OCI-LY7 (cell line): ENCODE results near the gene DIPK1A. TPM values are rescaled to one million over a fixed set of nuclear protein-coding genes. Genes with fewer than 3 reads are reported as not detected.
"Not testable (repeated sequence)": the region's sequence is repeated elsewhere in the genome, so short reads cannot be mapped to it uniquely, and the experiment has no call there.

Experiments used
- BruUV-seq: library from RNA; stranded (reverse); fragments of 400-500 nt; replicated peaks from 2 replicates; lab custom pipeline; 2021; lab: Mats Ljungman, UMichigan
- CTCF ChIA-PET: fragments of 300-600 bp; sonication (Branson Sonifier 250); formaldehyde crosslinking; loops from one replicate; lab custom pipeline; 2022; ENCODE audit warnings: antibody characterized with exemption; ENCODE audit not compliant: unreplicated experiment; lab: Charles Lee
- POLR2A ChIA-PET: fragments of 300-600 bp; sonication (Branson Sonifier 250); formaldehyde crosslinking; loops from one replicate; lab custom pipeline; 2022; ENCODE audit warnings: antibody characterized with exemption; lab: Charles Lee
- DNase-seq: peaks from one replicate; pipeline ENCODE4 v3.0.0-alpha.2; 2015; ENCODE audit warnings: low spot score
- H2AFZ ChIP-seq: fragments of 200-600 bp; sonication (generic), shearing (Covaris generic); 2 replicates; pipeline ENCODE4 v1.6.1; 2014; ENCODE audit warnings: mild to moderate bottlenecking, antibody characterized with exemption, low read length, moderate library complexity
- H3K27ac ChIP-seq: fragments of 200-600 bp; sonication (generic); 2 replicates; pipeline ENCODE4 v1.5.1; 2014; ENCODE audit warnings: mixed run types, low read depth, mild to moderate bottlenecking, moderate library complexity, low read length, inconsistent platforms; ENCODE audit not compliant: poor library complexity, severe bottlenecking
- H3K36me3 ChIP-seq: fragments of 200-600 bp; sonication (generic); 2 replicates; pipeline ENCODE4 v1.6.1; 2014; ENCODE audit warnings: mild to moderate bottlenecking, antibody characterized with exemption, low read length, moderate library complexity, mixed read lengths; ENCODE audit not compliant: insufficient read depth
- H3K4me1 ChIP-seq: fragments of 200-600 bp; sonication (generic); 2 replicates; pipeline ENCODE4 v1.5.1; 2014; ENCODE audit warnings: mild to moderate bottlenecking, low read length; ENCODE audit not compliant: insufficient read depth, poor library complexity, severe bottlenecking
- H3K4me2 ChIP-seq: fragments of 200-600 bp; sonication (generic); 2 replicates; pipeline ENCODE4 v1.6.1; 2014; ENCODE audit warnings: mild to moderate bottlenecking, low read length
- H3K4me3 ChIP-seq: fragments of 200-600 bp; sonication (generic); 2 replicates; pipeline ENCODE4 v1.5.1; 2014; ENCODE audit warnings: mild to moderate bottlenecking, low read depth, low read length; ENCODE audit not compliant: poor library complexity, severe bottlenecking
- H3K79me2 ChIP-seq: fragments of 200-600 bp; sonication (generic); 2 replicates; pipeline ENCODE4 v1.6.1; 2016; ENCODE audit warnings: low read depth, mild to moderate bottlenecking, low read length, moderate library complexity, mixed read lengths; ENCODE audit not compliant: insufficient read depth
- H3K9me2 ChIP-seq: fragments of 200-600 bp; sonication (generic); 2 replicates; pipeline ENCODE4 v1.6.1; 2016; ENCODE audit warnings: mild to moderate bottlenecking, low read length, mixed read lengths; ENCODE audit not compliant: insufficient read depth
- H3K9me3 ChIP-seq: fragments of 200-600 bp; sonication (generic); 2 replicates; pipeline ENCODE4 v1.6.1; 2014; ENCODE audit warnings: mild to moderate bottlenecking, mixed run types, low read length, mixed read lengths
- H4K20me1 ChIP-seq: fragments of 200-600 bp; sonication (generic); 2 replicates; pipeline ENCODE4 v1.6.1; 2014; ENCODE audit warnings: mild to moderate bottlenecking, antibody characterized with exemption, low read length, moderate library complexity, mixed read lengths; ENCODE audit not compliant: insufficient read depth
- EZH2phosphoT487 ChIP-seq: fragments of 200-600 bp; sonication (generic); IDR thresholded peaks from 2 replicates; pipeline ENCODE4 v1.6.1; 2018; ENCODE audit warnings: low read depth, borderline replicate concordance, mild to moderate bottlenecking, mixed run types, antibody characterized with exemption, low read length, moderate library complexity, mixed read lengths
- intact Hi-C: fragments of 100-400 bp; cut with micrococcal nuclease; formaldehyde crosslinking; loops from one replicate; pipeline ENCODE4 v1.10.0; 2022; ENCODE audit not compliant: unreplicated experiment
- total RNA-seq, 2 experiments: library from RNA; depleted of rRNA in 1 of 2; stranded (reverse); fragments of >200 nt in 1 of 2; shearing (Covaris generic) in 1 of 2; gene quantifications; 2 replicates each; pipeline ENCODE4 v1.2.3, GENCODE V29; 2014 to 2022
- TF ChIP-seq, protein P1 (sequence below): fragments of 200-600 bp; sonication (generic); conservative IDR thresholded peaks from 2 replicates; pipeline ENCODE4 v1.5.1; 2014; ENCODE audit warnings: mild to moderate bottlenecking, antibody characterized with exemption, low read length, moderate library complexity, mixed read lengths

The DIPK1A gene
- total RNA-seq, 2 experiments from 2014 or later = 13.0 to 25.4 TPM

- Histone ChIP-seq H3K4me1 (peaks cover 53% of the 10 kb centered on the region), H2AFZ (no peak overlapping the region), H3K9me2 (no peaks in the 10 kb centered on the region), H3K4me2 (no peak overlapping the region), H3K36me3 (peaks cover 68% of the 10 kb centered on the region), H3K9me3 (peaks cover 29% of the 10 kb centered on the region), H3K79me2 (peaks cover 64% of the 10 kb centered on the region; the same call in 1 of the 2 replicates), H4K20me1 (no peaks in the 10 kb centered on the region), H3K4me3 (no peak overlapping the region), H3K27ac (peak overlapping the region; percentile 18)
- intact Hi-C loops = no loop called here
- no peak for TF ChIP-seq EZH2phosphoT487
- TF ChIP-seq, protein P1, sequence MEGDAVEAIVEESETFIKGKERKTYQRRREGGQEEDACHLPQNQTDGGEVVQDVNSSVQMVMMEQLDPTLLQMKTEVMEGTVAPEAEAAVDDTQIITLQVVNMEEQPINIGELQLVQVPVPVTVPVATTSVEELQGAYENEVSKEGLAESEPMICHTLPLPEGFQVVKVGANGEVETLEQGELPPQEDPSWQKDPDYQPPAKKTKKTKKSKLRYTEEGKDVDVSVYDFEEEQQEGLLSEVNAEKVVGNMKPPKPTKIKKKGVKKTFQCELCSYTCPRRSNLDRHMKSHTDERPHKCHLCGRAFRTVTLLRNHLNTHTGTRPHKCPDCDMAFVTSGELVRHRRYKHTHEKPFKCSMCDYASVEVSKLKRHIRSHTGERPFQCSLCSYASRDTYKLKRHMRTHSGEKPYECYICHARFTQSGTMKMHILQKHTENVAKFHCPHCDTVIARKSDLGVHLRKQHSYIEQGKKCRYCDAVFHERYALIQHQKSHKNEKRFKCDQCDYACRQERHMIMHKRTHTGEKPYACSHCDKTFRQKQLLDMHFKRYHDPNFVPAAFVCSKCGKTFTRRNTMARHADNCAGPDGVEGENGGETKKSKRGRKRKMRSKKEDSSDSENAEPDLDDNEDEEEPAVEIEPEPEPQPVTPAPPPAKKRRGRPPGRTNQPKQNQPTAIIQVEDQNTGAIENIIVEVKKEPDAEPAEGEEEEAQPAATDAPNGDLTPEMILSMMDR = peak; percentile 30; the same call in 1 of the 2 replicates
- no TSS peak for BruUV-seq
- ChIA-PET POLR2A (interaction anchor here (0.7 to 5.4 kb wide), 5 partner anchors 12 to 94 kb away, joined by 3 to 54 read pairs (median 4); no protein-coding TSS in a partner anchor), CTCF (interaction anchor here (0.6 to 1.1 kb wide), 2 partner anchors 10 to 43 kb away, joined by 3 to 4 read pairs; no protein-coding TSS in a partner anchor)
- no peak for DNase-seq
Measured at GRCh38 chr1:92900539-92900938, 60.7 kb downstream of the DIPK1A start.

DNA sequence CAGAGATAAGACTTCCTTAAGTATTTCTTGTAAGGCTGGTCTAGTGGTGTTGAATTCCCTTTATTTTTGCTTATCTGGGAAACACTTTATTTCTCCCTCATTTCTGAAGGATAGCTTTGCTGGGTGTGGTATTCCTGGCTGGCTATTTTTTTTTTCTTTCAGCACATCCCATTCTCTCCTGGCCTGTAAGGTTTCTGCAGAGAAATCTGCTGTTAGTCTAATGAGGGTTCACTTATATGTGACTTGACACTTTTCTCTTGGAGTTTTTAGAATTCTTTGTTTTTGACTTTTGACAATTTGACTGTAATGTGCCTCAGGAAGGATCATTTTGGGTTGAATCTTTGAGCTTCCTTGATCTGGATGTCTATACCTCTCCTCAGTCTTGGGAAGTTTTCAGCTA lies 61.5 kb downstream of the DIPK1A start:
- POLR2A ChIA-PET = interaction anchor here (0.6 to 5.4 kb wide), 9 partner anchors 10 to 208 kb away, joined by 3 to 54 read pairs (median 3); no protein-coding TSS in a partner anchor
- H4K20me1 ChIP-seq = no peaks in the 10 kb centered on the region
- no peak overlapping the region for H2AFZ ChIP-seq
- no peak overlapping the region for H3K27ac ChIP-seq
- H3K9me2 ChIP-seq = no peaks in the 10 kb centered on the region
- CTCF ChIA-PET = interaction anchor here (1.1 kb wide), 1 partner anchor 10 kb away, joined by 3 read pairs; no protein-coding TSS in a partner anchor
- no peak for DNase-seq
- H3K9me3 ChIP-seq = peaks cover 26% of the 10 kb centered on the region
- peaks cover 56% of the 10 kb centered on the region; the same call in 1 of the 2 replicates for H3K79me2 ChIP-seq
- H3K4me3 ChIP-seq = no peak overlapping the region
- peaks cover 46% of the 10 kb centered on the region for H3K4me1 ChIP-seq
- no peak overlapping the region for H3K4me2 ChIP-seq
- intact Hi-C loops = no loop called here
- no TSS peak for BruUV-seq
- no peak for TF ChIP-seq EZH2phosphoT487
- TF ChIP-seq, protein P1 = no peak
- H3K36me3 ChIP-seq = peaks cover 62% of the 10 kb centered on the region

- H3K27ac ChIP-seq, H3K4me3 ChIP-seq, CTCF ChIA-PET, BruUV-seq, DNase-seq, H4K20me1 ChIP-seq, H2AFZ ChIP-seq, H3K4me2 ChIP-seq, intact Hi-C loops, H3K9me2 ChIP-seq: not testable (repeated sequence)
- POLR2A ChIA-PET = interaction anchor here (0.6 kb wide), 1 partner anchor 37 kb away, joined by 3 read pairs; no protein-coding TSS in a partner anchor
- Histone ChIP-seq H3K36me3 (peaks cover 56% of the 10 kb centered on the region), H3K4me1 (peaks cover 29% of the 10 kb centered on the region), H3K79me2 (peaks cover 39% of the 10 kb centered on the region; the same call in 1 of the 2 replicates), H3K9me3 (peaks cover 26% of the 10 kb centered on the region)
Measured at GRCh38 chr1:92898053-92898452, 63.2 kb downstream of the DIPK1A start.
